ENCODE data around the gene TTC7B. TPM values are rescaled to one million over a fixed set of nuclear protein-coding genes. Genes with fewer than 3 reads are reported as not detected.

TTC7B gene
- total and polyA plus RNA-seq, 2 donors (not counting 1 experiment from before 2014, with no cell fraction given), result 0.36 to 3.2 TPM

DNA sequence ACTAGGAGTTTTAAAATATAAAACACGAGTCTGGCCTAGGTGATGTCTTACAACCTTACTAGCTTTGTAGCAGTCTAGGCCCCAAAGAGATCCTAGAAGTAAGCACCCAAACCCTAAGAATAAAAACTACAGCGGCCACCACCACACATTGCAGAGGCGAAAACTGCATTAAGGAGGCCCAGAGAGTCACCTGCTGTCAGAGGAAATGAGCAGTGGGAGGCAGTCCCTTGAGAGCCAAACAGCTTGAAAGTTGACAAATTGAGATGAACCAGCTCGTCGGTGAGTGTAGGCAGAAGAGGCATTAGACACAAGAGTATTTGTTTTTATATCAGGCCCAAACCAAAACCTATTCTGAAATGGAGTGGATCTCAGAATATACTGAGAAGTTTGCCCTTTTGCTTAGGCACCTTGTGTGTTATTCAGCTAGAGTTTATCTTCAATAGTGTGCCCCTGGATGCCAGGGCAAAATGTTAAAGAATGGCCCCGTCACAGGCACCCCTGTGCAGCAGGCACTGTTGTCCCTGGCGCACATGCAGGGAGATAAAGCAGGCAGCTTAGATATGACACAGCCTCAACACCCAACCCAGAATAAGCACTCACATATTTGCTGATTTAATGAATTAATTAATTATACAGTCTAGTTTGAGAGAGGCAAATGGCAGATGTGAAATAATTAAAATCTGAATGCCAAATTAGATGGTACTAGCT, 56.7 kb downstream of the TTC7B start:
- no peaks in the 10 kb centered on the region for H3K36me3 ChIP-seq (replicated peaks in 1 of 2; ENCODE audit: control extremely low read depth in 1 of 2, control insufficient read depth in 1 of 2, extremely low read depth in 1 of 2, insufficient read depth in 2 of 2, low read length in 1 of 2)
- peak overlapping the region; percentile 96 for H3K4me2 ChIP-seq (replicated peaks; ENCODE audit: low read depth, low read length, poor library complexity, severe bottlenecking)
- H4K20me1 ChIP-seq (ENCODE audit: control insufficient read depth, insufficient read depth, low read length, poor library complexity, severe bottlenecking), result no peaks in the 10 kb centered on the region
- H3K27me3 ChIP-seq (replicated peaks in 1 of 4; ENCODE audit: control extremely low read depth in 1 of 4, control insufficient read depth in 3 of 4, insufficient read depth in 4 of 4, low read length in 3 of 4), result no peaks in the 10 kb centered on the region
- H3K4me3 ChIP-seq (ENCODE audit: control extremely low read depth in 1 of 5, extremely low read depth in 1 of 5, insufficient read depth in 1 of 5, low read depth in 2 of 5, low read length in 4 of 5), result peak overlapping the region in 4 of 5 experiments; percentile 59 to 77 (median 63)
- Mint-ChIP-seq H3K4me3 (peak overlapping the region; percentile 82), H3K27me3 (peaks cover 3% of the 10 kb centered on the region), H3K4me1 (peaks cover 20% of the 10 kb centered on the region), H3K27ac (peak overlapping the region; percentile 90), H3K9me3 (ENCODE audit: insufficient read depth) (peaks cover 3% of the 10 kb centered on the region)
- intact Hi-C loops (cut with micrococcal nuclease), result loop anchor here (1.0 to 10.0 kb wide), 4 partner anchors 305 to 1057 kb away; partner anchors contain the start of genes PSMC1 and RPS6KA5
- TF ChIP-seq EZH2 (IDR thresholded peaks at IDR 0.05; ENCODE audit: borderline replicate concordance, insufficient read depth, low read depth, low read length, poor library complexity, severe bottlenecking), result no peak
- TF ChIP-seq, protein P1, sequence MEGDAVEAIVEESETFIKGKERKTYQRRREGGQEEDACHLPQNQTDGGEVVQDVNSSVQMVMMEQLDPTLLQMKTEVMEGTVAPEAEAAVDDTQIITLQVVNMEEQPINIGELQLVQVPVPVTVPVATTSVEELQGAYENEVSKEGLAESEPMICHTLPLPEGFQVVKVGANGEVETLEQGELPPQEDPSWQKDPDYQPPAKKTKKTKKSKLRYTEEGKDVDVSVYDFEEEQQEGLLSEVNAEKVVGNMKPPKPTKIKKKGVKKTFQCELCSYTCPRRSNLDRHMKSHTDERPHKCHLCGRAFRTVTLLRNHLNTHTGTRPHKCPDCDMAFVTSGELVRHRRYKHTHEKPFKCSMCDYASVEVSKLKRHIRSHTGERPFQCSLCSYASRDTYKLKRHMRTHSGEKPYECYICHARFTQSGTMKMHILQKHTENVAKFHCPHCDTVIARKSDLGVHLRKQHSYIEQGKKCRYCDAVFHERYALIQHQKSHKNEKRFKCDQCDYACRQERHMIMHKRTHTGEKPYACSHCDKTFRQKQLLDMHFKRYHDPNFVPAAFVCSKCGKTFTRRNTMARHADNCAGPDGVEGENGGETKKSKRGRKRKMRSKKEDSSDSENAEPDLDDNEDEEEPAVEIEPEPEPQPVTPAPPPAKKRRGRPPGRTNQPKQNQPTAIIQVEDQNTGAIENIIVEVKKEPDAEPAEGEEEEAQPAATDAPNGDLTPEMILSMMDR (IDR thresholded peaks at IDR 0.05), result no peak
- peak; percentile 36 for ATAC-seq (ENCODE audit: low read depth)
- 71% methylated on average over 1 of the region's 7 CpGs for WGBS (ENCODE audit: insufficient coverage)
- no peaks in the 10 kb centered on the region for H3K79me2 ChIP-seq (ENCODE audit: control insufficient read depth, insufficient read depth, low read length)
- peaks cover 0 to 7% (median 0%) of the 10 kb centered on the region in 3 donors for H3K9me3 ChIP-seq (ENCODE audit: control extremely low read depth in 1 of 3, control insufficient read depth in 2 of 3, insufficient read depth in 1 of 3, low read length in 2 of 3)
- peak overlapping the region; percentile 97 for H2AFZ ChIP-seq (ENCODE audit: insufficient read depth, low read depth, low read length, poor library complexity, severe bottlenecking)
- H3K4me1 ChIP-seq (ENCODE audit: control insufficient read depth in 2 of 2, insufficient read depth in 2 of 2, low read length in 2 of 2), result peaks cover 22 to 29% of the 10 kb centered on the region in 2 donors
- ChIA-PET CTCF (interaction anchor here (0.5 to 4.6 kb wide), 22 partner anchors 8 to 786 kb away, joined by 3 to 25 read pairs (median 5); partner anchors contain the start of genes CALM1 and TTC7B), POLR2A (interaction anchor here (2.6 kb wide), 1 partner anchor 362 kb away, joined by 20 read pairs; the partner anchor contains the start of gene CALM1)
- H3K27ac ChIP-seq (ENCODE audit: low read length in 2 of 2), result peak overlapping the region; percentile 71 to 79
- peak; percentile 72 for DNase-seq
- peak overlapping the region; percentile 74 for H3K9ac ChIP-seq (ENCODE audit: low read length)
